HEK293 (cell line): ENCODE data around the gene PCDHAC1.

ENCODE experiments used
- CTCF ChIA-PET: fragments of 350-600 bp; formaldehyde crosslinking; extraction: SDS; loops from one replicate; lab custom pipeline; 2021; ENCODE audit warnings: antibody characterized with exemption; lab: Yijun Ruan, JAX
- POLR2A ChIA-PET: fragments of 300-600 bp; formaldehyde crosslinking; extraction: SDS; loops from one replicate; lab custom pipeline; 2020; ENCODE audit warnings: antibody characterized with exemption, inconsistent platforms; lab: Yijun Ruan, JAX
- H3K27ac ChIP-seq: fragments of 200-500 bp; sonication (Bioruptor generic); 2 replicates; pipeline ENCODE4 v1.5.1; 2014; ENCODE audit warnings: low read depth, low read length, control low read depth, inconsistent platforms; ENCODE audit errors: extremely low read depth
- H3K36me3 ChIP-seq, 2 experiments: fragments of 200-500 bp in 1 of 2; sonication (Bioruptor generic) in 1 of 2; 1 replicate in 1 of 2; 2 replicates in 1 of 2; pipeline ENCODE4 v1.5.1; 2014 to 2017; ENCODE audit warnings: inconsistent platforms in 2 of 2, low read length in 2 of 2; ENCODE audit not compliant: control insufficient read depth in 2 of 2, insufficient read depth in 1 of 2
- H3K4me1 ChIP-seq: fragments of 200-500 bp; sonication (Bioruptor generic); 2 replicates; pipeline ENCODE4 v1.5.1; 2014; ENCODE audit warnings: mild to moderate bottlenecking, low read length, inconsistent platforms; ENCODE audit not compliant: control insufficient read depth, insufficient read depth
- H3K4me3 ChIP-seq: 2 replicates; pipeline ENCODE4 v1.5.1; 2011; ENCODE audit warnings: low read depth, mild to moderate bottlenecking, control low read depth, low read length, moderate library complexity
- H3K9me3 ChIP-seq: fragments of 200-500 bp; sonication (Bioruptor generic); 2 replicates; pipeline ENCODE4 v1.5.1; 2014; ENCODE audit warnings: low read depth, low read length, inconsistent platforms; ENCODE audit not compliant: control insufficient read depth, insufficient read depth
- GFI1B ChIP-seq: fragments of 450-650 bp; formaldehyde crosslinking; IDR thresholded peaks from 2 replicates; pipeline ENCODE4 v1.5.1; 2016; ENCODE audit warnings: missing biosample characterization, missing genetic modification characterization
- HOXC10 ChIP-seq: sonication (generic); formaldehyde crosslinking; IDR thresholded peaks from 2 replicates; pipeline ENCODE4 v1.8.1; 2023; ENCODE audit warnings: mild to moderate bottlenecking, missing genetic modification reagents
- KLF10 ChIP-seq: fragments of 450-650 bp; IDR thresholded peaks from 2 replicates; pipeline ENCODE4 v1.5.1; 2018; ENCODE audit warnings: missing biosample characterization, mild to moderate bottlenecking, missing genetic modification characterization
- MZF1 ChIP-seq: fragments of 450-650 bp; formaldehyde crosslinking; IDR thresholded peaks from 2 replicates; pipeline ENCODE4 v1.5.1; 2017; ENCODE audit warnings: missing biosample characterization, missing genetic modification characterization, borderline replicate concordance
- OVOL3 ChIP-seq: fragments of 450-650 bp; formaldehyde crosslinking; IDR thresholded peaks from 2 replicates; pipeline ENCODE4 v1.5.1; 2016; ENCODE audit warnings: missing biosample characterization, missing genetic modification characterization
- WT1 ChIP-seq: fragments of 450-650 bp; formaldehyde crosslinking; IDR thresholded peaks from 2 replicates; pipeline ENCODE4 v1.5.1; 2016; ENCODE audit warnings: missing biosample characterization, missing genetic modification characterization
- ZNF114 ChIP-seq: fragments of 450-650 bp; formaldehyde crosslinking; IDR thresholded peaks from 2 replicates; pipeline ENCODE4 v1.5.0; 2017; ENCODE audit warnings: missing biosample characterization, missing genetic modification characterization
- ZNF155 ChIP-seq: fragments of 450-650 bp; formaldehyde crosslinking; IDR thresholded peaks from 2 replicates; pipeline ENCODE4 v1.5.1; 2016; ENCODE audit warnings: missing biosample characterization, missing genetic modification characterization
- ZNF248 ChIP-seq: fragments of 450-650 bp; formaldehyde crosslinking; IDR thresholded peaks from 2 replicates; pipeline ENCODE4 v1.5.1; 2017; ENCODE audit warnings: missing biosample characterization, missing genetic modification characterization
- ZNF335 ChIP-seq: fragments of 450-650 bp; formaldehyde crosslinking; conservative IDR thresholded peaks from 2 replicates; pipeline ENCODE4 v1.5.1; 2016; ENCODE audit warnings: missing biosample characterization, missing genetic modification characterization
- ZNF530 ChIP-seq: fragments of 450-650 bp; formaldehyde crosslinking; IDR thresholded peaks from 2 replicates; pipeline ENCODE4 v1.5.1; 2016; ENCODE audit warnings: low read depth, missing biosample characterization, missing genetic modification characterization
- ZNF549 ChIP-seq: fragments of 450-650 bp; IDR thresholded peaks from 2 replicates; pipeline ENCODE4 v1.5.1; 2018; ENCODE audit warnings: missing biosample characterization, missing genetic modification characterization, mild to moderate bottlenecking, inconsistent platforms, moderate library complexity
- ZNF585B ChIP-seq: fragments of 450-650 bp; formaldehyde crosslinking; IDR thresholded peaks from 2 replicates; pipeline ENCODE4 v1.5.1; 2016; ENCODE audit warnings: missing biosample characterization, missing genetic modification characterization
- ZNF747 ChIP-seq: fragments of 450-650 bp; formaldehyde crosslinking; IDR thresholded peaks from 2 replicates; pipeline ENCODE4 v1.5.1; 2016; ENCODE audit warnings: missing biosample characterization, missing genetic modification characterization
- ZNF776 ChIP-seq: fragments of 450-650 bp; formaldehyde crosslinking; IDR thresholded peaks from 2 replicates; pipeline ENCODE4 v1.5.0; 2017; ENCODE audit warnings: missing biosample characterization, missing genetic modification characterization, borderline replicate concordance
- ZNF830 ChIP-seq: fragments of 450-650 bp; IDR thresholded peaks from 2 replicates; pipeline ENCODE4 v1.5.0; 2018; ENCODE audit warnings: missing biosample characterization, missing genetic modification characterization, low read depth, mild to moderate bottlenecking, moderate library complexity
- ZSCAN30 ChIP-seq: fragments of 450-650 bp; IDR thresholded peaks from 2 replicates; pipeline ENCODE4 v1.5.1; 2018; ENCODE audit warnings: missing biosample characterization, mild to moderate bottlenecking, missing genetic modification characterization, moderate library complexity
- TF ChIP-seq, protein P1 (sequence below): fragments of 450-650 bp; formaldehyde crosslinking; IDR thresholded peaks from 2 replicates; pipeline ENCODE4 v1.5.1; 2016; ENCODE audit warnings: missing biosample characterization, missing genetic modification characterization
- TF ChIP-seq, protein P2 (sequence below): fragments of 450-650 bp; formaldehyde crosslinking; IDR thresholded peaks from 2 replicates; pipeline ENCODE4 v1.5.1; 2017; ENCODE audit warnings: missing biosample characterization, missing genetic modification characterization
- TF ChIP-seq, protein P3 (sequence below): fragments of 450-650 bp; formaldehyde crosslinking; IDR thresholded peaks from 2 replicates; pipeline ENCODE4 v1.5.1; 2016; ENCODE audit warnings: missing biosample characterization, missing genetic modification characterization

Gene PCDHAC1

DNA sequence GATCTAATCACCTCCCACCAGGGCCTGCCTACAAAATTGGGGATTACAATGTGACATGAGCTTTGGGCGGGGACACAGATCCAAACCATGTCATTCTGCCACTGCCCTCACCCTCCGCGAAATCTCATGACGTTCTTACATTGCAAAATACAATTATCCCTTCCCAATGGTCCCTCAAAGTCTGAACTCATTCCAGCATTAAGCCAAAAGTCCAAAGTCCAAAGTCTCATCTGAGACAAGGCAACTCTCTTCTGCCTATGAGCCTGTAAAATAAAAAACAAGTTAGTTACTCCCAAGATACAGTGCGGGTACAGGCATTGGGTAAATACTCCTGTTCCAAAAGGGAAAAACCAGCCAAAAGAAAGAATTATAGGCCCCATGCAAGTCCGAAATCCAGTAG, 25.5 kb downstream of the PCDHAC1 start:
- Histone ChIP-seq H3K4me1 (no peaks in the 10 kb centered on the region), H3K36me3 (no peaks in the 10 kb centered on the region), H3K4me3 (no peak overlapping the region), H3K27ac (no peak overlapping the region), H3K9me3 (no peaks in the 10 kb centered on the region)
- ChIA-PET POLR2A (no interaction called here), CTCF (interaction anchor here (1.1 kb wide), 1 partner anchor 88 kb away, joined by 3 read pairs; no protein-coding TSS in a partner anchor)
- no peak for TF ChIP-seq ZNF114 (tag by site-specific recombination)
- TF ChIP-seq, protein P1, sequence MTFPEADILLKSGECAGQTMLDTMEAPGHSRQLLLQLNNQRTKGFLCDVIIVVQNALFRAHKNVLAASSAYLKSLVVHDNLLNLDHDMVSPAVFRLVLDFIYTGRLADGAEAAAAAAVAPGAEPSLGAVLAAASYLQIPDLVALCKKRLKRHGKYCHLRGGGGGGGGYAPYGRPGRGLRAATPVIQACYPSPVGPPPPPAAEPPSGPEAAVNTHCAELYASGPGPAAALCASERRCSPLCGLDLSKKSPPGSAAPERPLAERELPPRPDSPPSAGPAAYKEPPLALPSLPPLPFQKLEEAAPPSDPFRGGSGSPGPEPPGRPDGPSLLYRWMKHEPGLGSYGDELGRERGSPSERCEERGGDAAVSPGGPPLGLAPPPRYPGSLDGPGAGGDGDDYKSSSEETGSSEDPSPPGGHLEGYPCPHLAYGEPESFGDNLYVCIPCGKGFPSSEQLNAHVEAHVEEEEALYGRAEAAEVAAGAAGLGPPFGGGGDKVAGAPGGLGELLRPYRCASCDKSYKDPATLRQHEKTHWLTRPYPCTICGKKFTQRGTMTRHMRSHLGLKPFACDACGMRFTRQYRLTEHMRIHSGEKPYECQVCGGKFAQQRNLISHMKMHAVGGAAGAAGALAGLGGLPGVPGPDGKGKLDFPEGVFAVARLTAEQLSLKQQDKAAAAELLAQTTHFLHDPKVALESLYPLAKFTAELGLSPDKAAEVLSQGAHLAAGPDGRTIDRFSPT, result no peak
- no peak for TF ChIP-seq ZNF585B (tag by site-specific recombination)
- TF ChIP-seq, protein P2, sequence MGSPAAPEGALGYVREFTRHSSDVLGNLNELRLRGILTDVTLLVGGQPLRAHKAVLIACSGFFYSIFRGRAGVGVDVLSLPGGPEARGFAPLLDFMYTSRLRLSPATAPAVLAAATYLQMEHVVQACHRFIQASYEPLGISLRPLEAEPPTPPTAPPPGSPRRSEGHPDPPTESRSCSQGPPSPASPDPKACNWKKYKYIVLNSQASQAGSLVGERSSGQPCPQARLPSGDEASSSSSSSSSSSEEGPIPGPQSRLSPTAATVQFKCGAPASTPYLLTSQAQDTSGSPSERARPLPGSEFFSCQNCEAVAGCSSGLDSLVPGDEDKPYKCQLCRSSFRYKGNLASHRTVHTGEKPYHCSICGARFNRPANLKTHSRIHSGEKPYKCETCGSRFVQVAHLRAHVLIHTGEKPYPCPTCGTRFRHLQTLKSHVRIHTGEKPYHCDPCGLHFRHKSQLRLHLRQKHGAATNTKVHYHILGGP, result no peak
- TF ChIP-seq ZNF155 (tag by site-specific recombination), result no peak
- TF ChIP-seq ZNF747 (tag by site-specific recombination), result no peak
- TF ChIP-seq, protein P3, sequence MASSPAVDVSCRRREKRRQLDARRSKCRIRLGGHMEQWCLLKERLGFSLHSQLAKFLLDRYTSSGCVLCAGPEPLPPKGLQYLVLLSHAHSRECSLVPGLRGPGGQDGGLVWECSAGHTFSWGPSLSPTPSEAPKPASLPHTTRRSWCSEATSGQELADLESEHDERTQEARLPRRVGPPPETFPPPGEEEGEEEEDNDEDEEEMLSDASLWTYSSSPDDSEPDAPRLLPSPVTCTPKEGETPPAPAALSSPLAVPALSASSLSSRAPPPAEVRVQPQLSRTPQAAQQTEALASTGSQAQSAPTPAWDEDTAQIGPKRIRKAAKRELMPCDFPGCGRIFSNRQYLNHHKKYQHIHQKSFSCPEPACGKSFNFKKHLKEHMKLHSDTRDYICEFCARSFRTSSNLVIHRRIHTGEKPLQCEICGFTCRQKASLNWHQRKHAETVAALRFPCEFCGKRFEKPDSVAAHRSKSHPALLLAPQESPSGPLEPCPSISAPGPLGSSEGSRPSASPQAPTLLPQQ (tag by site-specific recombination), result no peak
- TF ChIP-seq ZNF530 (tag by site-specific recombination), result no peak
- TF ChIP-seq HOXC10 (CRISPR knock-in tag), result no peak
- TF ChIP-seq ZSCAN30, result no peak
- TF ChIP-seq WT1 (tag by site-specific recombination), result no peak
- no peak for TF ChIP-seq ZNF248 (tag by site-specific recombination)
- no peak for TF ChIP-seq MZF1 (tag by site-specific recombination)

DNA sequence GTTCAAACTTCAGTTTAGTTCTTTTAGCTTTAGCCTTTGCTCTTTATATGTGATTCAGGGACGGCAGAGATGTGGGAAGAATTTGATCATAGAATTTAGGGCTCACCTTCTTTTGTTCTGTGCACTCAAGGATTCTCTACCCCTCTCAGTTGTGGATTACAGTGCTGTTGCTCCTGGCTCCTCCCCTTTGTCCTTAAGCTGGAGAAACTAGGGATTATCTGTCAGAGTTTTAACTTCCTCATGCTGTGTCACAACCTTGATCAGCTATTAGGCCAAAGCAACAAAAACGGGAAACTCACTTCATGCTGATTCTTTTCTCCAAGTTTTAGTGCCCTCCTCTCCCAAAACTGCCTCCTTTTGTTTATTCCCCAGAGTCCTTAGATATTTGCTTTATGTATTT, 27.1 kb downstream of the PCDHAC1 start:
- H3K4me3 ChIP-seq, result no peak overlapping the region
- no peaks in the 10 kb centered on the region for H3K4me1 ChIP-seq
- ChIA-PET POLR2A (no interaction called here), CTCF (interaction anchor here (0.6 to 1.3 kb wide), 2 partner anchors 87 to 246 kb away, joined by 3 to 4 read pairs; no protein-coding TSS in a partner anchor)
- no peaks in the 10 kb centered on the region for H3K9me3 ChIP-seq
- H3K27ac ChIP-seq, result no peak overlapping the region
- TF ChIP-seq ZNF549, result no peak
- no peak for TF ChIP-seq OVOL3 (tag by site-specific recombination)
- TF ChIP-seq GFI1B (tag by site-specific recombination), result no peak
- TF ChIP-seq ZNF776 (tag by site-specific recombination), result no peak
- H3K36me3 ChIP-seq, result no peaks in the 10 kb centered on the region

DNA sequence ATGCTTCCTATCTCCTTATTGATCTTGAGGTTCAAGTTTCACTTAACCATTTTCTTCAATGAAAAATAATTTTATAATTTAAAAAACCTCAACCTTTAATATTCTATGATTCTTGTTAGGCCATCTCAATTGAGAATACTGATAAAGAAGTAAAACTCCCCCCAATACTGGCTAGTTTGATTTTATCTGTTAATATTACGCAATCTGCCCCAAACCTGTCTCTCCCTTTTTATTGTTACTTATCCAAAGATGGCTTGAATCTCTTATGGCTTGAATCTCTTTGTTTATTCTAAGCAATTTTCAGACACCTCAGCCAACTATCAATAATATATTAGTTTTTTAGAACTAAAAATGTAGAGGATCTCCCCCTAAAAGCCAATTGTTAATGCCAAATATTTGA, 36.1 kb downstream of the PCDHAC1 start:
- peaks cover 5% of the 10 kb centered on the region; the same call in 1 of the 2 replicates for H3K4me1 ChIP-seq
- CTCF ChIA-PET, result interaction anchor here (1.3 kb wide), 1 partner anchor 78 kb away, joined by 5 read pairs; no protein-coding TSS in a partner anchor
- TF ChIP-seq ZNF830 (tag by site-specific recombination) (no peak), ZNF335 (tag by site-specific recombination) (no peak), KLF10 (tag by site-specific recombination) (no peak)
- no peak overlapping the region for H3K4me3 ChIP-seq
- POLR2A ChIA-PET, result no interaction called here
- H3K27ac ChIP-seq, result no peak overlapping the region
- H3K36me3 ChIP-seq, result no peaks in the 10 kb centered on the region
- H3K9me3 ChIP-seq, result no peaks in the 10 kb centered on the region
